HG02763 (cell line): ENCODE measurements around the gene SENP1.

Source experiments
- ATAC-seq: cut with Tn5 transposase; IDR thresholded peaks from one replicate; pipeline ENCODE4 v1.9.1; 2021; ENCODE audit warnings: mild to moderate bottlenecking, moderate library complexity; ENCODE audit not compliant: unreplicated experiment

The SENP1 gene

GRCh38 chr12:48021485-48022179 is 84.2 kb downstream of the SENP1 start:
- no peak for ATAC-seq

DNA sequence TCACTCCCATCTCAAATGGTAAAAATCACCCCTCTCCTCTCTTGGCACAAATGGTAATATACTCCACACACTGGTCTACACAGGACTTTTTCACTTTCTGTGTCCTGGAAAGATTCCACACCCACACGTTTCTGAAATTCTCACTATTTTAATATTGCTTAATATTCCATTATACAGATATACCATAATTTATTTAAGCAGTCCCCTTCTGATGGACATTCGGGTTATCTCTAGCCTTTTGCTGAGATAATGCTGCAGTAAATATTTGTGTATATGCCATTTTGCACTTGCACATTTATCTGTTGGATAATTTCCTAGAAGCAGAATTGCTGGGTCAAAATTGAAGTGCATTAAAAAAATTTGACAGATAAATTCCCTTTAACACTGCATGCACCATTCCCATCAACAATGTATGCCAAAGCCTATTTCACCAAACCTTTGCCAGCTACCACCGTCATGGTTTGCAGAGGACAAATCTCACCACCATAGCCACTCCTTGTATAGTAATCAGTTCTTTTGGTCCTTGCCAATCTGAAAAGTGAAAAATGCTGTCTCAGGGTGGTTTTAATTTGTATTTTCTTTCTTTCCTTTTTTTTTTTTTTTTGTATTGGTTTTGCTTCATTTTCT is 86.1 kb downstream of the SENP1 start:
- ATAC-seq = no peak

DNA sequence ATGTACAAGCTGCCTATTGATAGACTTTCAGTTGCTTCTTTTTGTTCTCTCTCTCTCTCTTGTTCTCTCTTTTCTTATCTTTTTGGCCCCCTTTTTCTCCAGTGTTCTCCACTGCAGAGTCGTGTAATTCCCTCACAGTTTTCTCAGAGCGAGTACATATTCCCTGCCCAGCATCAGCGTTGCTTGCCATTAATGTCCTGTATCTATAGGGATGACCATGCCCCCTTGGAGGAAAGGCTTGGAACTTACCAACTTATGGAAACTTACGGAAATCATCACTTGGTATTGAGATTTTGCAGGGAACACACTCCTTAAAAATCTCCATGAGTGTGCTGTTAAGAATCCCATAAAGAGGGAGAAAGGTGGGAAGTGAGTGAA is 87.3 kb downstream of the SENP1 start:
- ATAC-seq = no peak

DNA sequence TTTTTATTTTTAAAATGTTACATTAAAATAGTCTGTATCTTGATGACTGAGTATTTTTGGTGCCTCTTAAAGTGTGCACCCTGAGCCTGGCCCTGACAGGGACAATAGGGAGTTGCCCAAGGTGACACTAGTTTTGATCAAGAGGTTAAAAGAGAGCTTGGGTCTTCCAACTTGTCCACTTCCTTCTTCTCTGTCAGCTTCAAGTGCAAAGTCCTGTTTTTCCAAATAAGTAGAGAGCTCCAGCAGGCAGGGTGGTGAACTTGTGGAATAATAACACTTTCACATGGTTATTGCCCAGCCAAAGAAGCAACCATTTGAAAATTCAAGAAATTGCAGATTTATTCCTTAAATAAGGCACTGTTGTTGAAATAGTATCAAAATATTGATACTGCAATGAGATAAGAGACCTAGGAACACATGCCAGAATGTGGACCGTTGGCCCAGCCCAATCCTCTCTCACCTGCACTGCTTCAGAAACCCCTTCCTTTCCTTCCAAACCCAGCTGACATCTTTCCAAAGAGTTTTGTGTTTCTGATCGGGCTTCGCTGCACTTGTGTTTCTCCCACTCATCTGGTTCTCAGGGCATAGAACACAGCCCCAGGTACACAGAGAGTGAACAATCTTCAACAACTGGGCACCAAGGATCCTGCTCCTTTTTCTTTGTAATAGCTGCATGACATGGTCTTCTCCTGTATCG is 87.8 kb downstream of the SENP1 start:
- no peak for ATAC-seq

DNA sequence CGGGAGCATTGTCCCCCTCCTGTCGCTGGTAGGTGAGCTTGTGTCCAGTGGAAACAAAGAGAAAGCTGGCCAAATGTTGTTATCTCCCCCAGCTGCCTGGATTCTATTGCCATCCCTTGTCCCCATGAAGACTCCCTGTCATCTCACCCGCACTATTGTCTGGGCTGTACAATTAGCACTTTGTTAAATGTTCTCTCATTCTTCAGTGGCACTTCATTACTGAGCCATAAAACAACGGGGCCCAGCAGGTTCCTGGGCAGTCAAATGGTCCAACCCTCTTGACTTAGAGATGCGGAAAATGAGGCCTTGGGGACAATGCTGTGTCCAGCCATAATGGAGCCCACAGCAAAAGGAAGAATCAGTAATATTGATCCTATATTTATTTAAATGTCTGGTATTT is 88.4 kb downstream of the SENP1 start:
- no peak for ATAC-seq

GRCh38 chr12:48016373-48017020 is 89.4 kb downstream of the SENP1 start:
- ATAC-seq = no peak

DNA sequence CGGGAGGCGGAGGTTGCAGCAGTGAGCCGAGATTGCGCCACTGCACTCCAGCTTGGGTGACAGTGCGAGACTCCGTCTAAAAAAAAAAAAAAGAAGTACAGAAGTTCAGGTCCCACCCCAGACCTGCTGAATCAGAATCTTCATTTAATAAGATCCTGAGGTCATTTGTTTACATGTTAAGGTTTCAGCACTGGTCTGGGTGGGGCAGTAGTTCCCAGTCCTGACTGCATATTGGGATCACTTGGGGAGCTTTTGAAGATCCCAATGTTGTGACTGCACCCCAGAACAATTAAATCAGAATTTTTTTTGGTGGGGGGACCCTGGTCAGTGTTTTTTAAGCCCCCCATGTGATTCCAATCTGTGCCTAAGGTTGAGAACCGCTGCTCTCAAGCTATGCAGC is 89.9 kb downstream of the SENP1 start:
- ATAC-seq = no peak

DNA sequence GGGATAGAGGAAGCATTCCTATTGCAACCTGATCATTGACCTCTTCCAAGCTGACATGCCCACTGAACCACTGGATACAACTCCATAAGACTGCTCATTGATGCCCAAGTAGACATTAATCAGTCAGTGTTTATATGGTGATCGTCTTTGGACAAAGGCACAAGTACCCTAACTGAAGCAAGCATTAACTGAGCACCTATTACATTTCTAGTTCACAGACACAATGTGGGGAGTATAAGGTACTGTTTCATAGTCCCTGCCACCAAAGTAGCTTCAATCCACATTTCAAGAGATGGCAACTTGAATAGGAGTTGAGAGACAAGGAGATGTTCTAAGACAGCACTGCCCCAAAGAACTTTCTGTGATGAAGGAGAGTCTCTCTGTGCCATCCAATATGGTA is 90.8 kb downstream of the SENP1 start:
- ATAC-seq = no peak

DNA sequence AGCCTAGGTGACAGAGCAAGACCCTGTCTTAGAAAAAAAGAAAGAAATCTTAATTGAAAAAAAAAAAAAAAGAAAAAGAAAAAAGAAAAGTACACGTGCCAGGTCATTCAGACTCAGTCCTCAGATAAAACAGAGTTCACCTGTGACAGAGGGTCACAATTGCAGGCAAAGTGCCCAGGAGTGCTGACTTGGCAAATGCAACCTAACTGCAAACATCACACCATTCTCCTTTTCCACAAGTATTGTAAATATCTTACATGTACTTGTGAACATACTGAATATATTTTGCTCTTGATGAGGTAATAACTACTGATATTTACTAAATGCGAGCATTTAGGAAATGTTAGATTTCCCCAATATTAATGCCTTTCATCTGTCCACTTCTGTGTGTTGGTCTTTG is 92.6 kb downstream of the SENP1 start:
- no peak for ATAC-seq

- ATAC-seq = no peak
These were observed 93.8 kb downstream of the SENP1 start for GRCh38 chr12:48012070-48012469.

DNA sequence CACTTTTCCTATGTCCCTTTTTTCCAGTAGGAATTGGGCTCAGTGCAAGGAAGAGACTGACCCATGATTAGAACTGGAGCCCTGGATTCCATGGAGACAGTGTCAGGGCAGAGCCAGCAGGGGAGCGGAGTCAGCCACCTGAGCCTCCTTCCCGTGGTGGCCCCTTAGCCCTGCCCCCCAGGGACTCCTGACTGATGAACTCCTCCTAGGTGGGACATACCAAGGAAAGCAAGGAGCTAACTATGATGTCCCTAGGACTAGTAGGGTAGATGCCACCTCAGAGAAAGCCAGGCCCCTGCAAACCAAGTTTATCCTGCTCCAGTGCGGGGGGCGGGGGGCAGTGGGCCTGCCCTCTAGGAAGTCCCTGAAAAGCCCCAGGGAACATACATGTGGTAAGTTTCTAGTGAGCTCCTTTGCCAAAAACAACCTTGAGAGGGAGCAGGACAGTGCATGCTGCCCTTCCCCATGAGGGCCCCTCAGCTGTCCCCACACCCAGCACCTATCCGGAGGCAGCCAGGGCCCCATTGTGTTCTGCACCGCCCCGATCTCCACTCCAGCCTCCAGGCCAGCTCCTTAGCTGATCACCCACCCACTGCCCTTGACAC is 95.4 kb downstream of the SENP1 start:
- ATAC-seq = no peak

DNA sequence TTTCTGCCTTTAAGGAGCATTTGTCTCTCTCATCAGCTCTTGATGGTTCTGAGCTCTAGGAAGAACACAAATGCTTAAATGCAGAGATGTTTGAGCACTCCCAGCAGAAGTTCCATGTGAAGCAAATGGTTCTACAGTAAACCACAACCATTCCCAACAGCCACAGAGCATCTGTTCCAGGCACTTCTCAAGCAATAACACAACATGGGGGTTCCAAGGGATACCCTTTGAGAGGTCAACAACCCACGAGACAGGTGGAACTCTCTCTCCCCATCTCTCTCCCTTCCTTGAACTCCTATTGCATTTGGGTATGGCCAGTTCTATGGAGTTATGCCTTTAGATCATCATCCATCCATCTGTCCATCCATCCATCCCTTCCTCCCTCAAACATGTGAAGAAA is 96.4 kb downstream of the SENP1 start:
- no peak for ATAC-seq

- ATAC-seq = no peak
These were observed 96.9 kb downstream of the SENP1 start for GRCh38 chr12:48008950-48009349.

- ATAC-seq = no peak
These were observed 97.5 kb downstream of the SENP1 start for GRCh38 chr12:48008349-48008748.

GRCh38 chr12:48007206-48007605 is 98.7 kb downstream of the SENP1 start:
- ATAC-seq = no peak

GRCh38 chr12:48005750-48006021 is 100.2 kb downstream of the SENP1 start:
- ATAC-seq = no peak

DNA sequence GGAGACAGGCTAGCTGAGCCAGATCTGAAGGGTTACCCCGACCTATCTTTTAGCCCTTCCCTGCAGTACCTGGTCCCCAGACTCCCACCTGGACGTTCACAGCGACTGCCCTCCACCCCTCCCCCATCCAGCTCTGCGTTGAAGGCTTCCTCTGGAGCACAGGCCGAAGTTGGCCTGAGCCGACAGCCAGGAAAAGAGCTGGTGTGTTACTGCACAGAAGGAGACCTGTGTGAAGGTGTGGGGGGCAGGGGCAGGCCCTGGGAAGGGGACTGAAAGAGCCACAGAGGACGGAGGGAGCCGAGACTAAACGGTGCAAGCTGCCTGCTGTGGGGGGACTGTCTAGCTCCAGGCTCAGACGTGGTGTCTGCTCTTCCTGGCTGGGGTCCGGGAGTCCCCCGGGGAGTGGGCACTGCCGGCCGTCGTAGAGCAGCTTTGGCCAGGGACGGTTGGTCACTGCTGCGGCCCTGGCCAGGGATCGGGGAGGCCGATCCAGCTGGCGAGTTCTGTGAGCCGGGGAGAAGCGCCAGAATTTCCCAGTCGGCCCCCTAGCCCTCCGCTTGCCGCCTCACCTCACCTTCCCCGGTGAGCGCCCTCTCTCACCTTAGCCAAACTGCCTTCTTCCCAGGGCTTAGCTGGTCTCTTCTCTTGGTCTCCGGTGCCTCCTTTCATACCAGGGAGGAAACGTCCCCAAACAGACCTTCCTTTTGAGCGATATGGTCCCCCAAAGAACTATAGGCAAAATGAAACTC is 100.7 kb downstream of the SENP1 start:
- no peak for ATAC-seq

DNA sequence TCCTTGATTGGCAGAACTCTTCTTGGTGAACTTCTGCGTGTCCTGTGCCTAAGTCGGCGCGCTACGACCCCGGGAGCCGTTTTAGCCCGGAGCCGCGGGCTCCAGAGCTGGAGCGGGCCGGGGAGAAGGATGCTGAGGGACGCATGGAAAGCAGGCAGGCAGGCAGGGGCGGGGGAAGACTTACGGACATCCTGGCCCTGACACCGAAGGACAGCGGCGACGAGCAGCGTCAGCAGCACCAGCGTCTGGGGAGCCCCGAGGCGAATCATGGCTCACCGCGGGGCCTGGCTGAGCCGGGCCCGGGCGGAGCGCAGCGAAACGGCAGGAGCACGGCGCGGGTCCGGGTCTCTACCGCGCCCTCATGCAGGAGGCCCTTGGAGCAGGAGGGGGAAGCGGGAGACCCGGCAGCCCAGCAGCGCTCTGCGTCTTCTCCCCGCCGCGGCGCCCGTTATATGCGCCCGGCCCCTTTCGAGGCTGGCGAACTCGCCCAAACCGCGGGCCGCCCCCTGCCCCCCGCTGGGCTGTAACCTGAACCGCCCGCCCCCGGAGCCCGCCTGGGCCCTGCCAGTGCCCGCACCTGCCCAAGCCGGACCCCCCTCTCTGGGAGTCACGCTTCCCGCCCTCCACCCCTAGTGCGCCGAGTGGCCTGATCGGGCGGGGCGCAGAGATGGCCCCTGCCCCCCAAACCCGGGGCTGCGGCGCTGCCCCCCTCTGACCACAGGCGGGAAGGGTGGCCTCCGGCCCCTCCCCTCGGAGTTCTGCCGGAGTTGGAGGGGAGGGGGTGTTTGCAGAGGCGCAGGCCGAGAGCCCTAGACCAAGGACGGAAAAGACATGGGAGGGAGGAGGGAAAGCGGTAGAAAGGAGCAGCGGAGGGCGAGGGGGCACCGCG is 101.6 kb downstream of the SENP1 start, which contains the start of gene COL2A1:
COL2A1 (minus strand) TSS at position 424 of the 889 bp plus-strand sequence; CDS start at position 269, 155 bp downstream.
- ATAC-seq = no peak

- no peak for ATAC-seq
These were observed 102.4 kb downstream of the SENP1 start for GRCh38 chr12:48003226-48004052.
